NOMO-1 treated with dmso at 0.1 percent for 144 hours (cell line): Measurements from ENCODE around the gene CAMKK2.
"Not testable (repeated sequence)": the region's sequence is repeated elsewhere in the genome, so short reads cannot be mapped to it uniquely, and the experiment has no call there.

Source experiments
- DNase-seq: peaks from one replicate; lab custom pipeline; 2025; ENCODE audit not compliant: unreplicated experiment; lab: John Stamatoyannopoulos, UW

Gene CAMKK2

GRCh38 chr12:121202407-121203355 lies 93.8 kb downstream of the CAMKK2 start:
- DNase-seq = no peak

GRCh38 chr12:121201140-121201539 lies 95.4 kb downstream of the CAMKK2 start:
- DNase-seq = not testable (repeated sequence)

- DNase-seq = no peak
Observed at GRCh38 chr12:121198949-121199348, 97.6 kb downstream of the CAMKK2 start.

- DNase-seq = peak; percentile 83
Observed at GRCh38 chr12:121196902-121197301, 99.6 kb downstream of the CAMKK2 start.

GRCh38 chr12:121191151-121191550 lies 105.4 kb downstream of the CAMKK2 start:
- no peak for DNase-seq

- no peak for DNase-seq
Observed at GRCh38 chr12:121190523-121191031, 105.9 kb downstream of the CAMKK2 start.

GRCh38 chr12:121189619-121190155 lies 106.8 kb downstream of the CAMKK2 start:
- no peak for DNase-seq

- DNase-seq = no peak
Observed at GRCh38 chr12:121189131-121189530, 107.4 kb downstream of the CAMKK2 start.

- DNase-seq = no peak
Observed at GRCh38 chr12:121188227-121188626, 108.3 kb downstream of the CAMKK2 start.
